Activated T-cell treated with anti-CD3 and anti-CD28 coated beads, Interleukin-2, amount 50 U/mL, for 48 hours (primary cell): ENCODE measurements around the gene PTPRM.

Experiments
- DNase-seq, 2 experiments: peaks; one replicate each; pipeline ENCODE4 v3.0.0-alpha.2; 2020

The PTPRM gene

DNA sequence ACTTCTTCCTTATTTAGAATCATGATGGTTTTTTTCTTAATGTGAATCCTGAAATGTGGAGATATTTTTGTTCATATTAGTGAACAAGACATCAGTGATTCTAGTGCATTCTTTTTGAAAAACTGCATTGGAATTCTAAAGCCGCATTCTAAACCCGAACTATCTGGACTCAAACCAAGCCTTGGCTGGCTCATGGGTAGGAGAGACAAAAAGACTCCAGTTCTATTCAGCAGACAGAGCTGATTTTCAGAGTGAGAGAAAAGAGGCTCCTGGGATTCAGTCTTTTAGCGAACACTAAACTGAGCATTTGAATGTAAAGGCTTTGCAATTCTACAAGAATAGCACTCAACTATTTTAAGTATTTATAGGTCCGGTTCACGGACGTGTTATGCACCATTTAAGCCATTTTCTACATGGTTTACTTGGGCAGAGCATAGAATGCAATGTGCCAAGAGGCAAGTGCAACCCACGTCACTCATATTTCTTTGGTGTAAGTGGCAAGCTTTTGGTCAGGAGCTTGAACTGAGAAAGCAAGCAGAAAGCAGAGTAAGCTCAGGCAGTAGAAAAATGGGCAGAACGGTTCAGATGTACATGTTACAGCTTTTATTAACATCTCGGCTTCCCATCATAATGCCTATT is 814.8 kb downstream of the PTPRM start:
- DNase-seq, result no peak

DNA sequence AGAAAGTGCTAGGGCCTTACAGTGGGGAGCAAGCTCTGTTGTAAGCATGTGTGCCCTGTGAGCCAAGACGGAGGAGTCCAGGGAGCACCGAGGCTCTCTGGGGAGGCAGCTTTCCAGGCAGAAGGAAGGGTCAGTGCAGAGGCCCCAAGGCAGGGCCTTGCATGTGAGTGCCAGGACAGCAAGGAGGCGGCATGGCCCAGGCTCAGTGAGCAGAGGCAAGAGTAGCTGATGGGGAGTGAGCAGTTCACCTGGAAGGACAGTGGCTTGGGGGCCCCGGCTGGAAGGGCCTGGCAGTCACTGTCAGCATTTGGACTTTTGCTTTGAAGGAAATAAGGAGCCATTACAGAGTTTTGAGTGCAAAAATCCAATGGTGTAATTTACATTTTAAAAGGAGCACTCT is 818.3 kb downstream of the PTPRM start:
- no peak for DNase-seq

DNA sequence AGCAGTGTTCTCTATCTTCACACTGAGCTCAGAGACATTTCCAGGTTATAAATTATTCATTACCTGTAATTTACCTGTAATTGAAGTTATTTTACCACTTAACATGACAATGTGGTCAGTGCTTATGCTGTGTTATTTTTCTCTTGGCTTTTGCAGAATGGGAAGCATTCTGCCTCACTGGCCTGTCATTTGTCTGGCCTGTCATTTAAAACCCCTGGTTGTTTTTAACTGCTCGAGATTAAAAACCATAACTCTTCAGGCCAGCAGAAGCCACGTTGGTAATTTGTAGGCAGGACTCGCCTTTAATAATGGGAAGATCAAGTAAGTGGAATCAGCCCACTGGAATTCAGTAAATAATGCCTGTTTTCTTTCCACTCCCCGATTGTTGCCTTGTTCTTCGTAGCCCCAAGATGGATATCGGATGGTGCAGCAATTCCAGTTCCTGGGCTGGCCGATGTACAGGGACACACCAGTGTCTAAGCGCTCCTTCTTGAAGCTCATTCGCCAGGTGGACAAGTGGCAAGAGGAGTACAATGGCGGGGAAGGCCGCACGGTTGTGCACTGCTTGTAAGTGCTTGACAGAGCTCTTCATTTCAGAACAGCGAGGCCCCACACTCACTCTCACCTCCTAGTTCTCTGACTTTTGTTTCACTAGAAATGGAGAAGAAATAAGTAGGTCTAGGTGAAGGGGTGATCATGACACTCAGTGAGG is 819.7 kb downstream of the PTPRM start:
- no peak for DNase-seq

DNA sequence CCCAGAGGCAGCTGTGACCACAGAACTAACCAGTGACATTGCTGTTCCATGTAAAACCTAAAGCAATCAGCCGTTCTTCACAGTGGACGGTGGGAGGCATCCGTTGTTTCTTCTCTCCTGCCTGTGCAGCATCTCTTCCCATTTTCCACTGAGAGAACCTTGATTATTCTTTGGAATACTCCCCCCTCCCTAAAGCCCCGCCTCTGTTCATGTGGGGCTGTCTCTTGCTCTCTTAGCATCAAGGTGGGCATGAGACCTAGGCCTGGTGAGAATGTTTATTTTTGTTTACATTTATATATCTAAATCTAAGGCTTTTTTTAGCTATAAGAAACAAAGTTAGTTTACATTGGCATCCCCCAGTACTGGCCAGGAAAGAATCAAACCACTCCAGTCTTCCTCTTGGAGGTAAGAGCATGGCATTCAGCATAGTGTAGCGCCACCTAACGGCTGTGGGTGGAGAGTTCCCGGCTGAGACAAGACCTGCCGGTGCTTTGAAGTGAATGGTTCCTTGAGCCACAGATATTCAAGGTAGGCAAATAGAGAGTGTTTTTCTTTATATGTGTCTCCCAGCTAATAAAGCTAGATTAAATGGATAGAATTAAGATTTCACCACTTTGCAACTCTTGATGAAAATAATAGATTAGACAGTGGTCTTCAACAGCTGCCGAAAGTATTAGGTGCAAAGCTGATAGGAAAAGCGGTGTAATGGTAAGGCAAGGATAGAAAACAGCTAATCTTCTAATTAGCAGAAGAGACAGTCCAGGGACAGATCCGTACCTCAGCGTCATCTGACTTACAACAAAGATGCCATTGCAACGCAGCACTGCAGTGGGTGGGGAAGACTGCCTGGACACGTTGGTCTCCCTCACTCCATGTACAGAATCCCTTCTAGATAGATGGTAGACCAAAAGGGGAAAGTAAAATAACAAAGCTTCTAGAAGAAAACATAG is 822.5 kb downstream of the PTPRM start:
- DNase-seq, result peak; percentile 35 to 52

DNA sequence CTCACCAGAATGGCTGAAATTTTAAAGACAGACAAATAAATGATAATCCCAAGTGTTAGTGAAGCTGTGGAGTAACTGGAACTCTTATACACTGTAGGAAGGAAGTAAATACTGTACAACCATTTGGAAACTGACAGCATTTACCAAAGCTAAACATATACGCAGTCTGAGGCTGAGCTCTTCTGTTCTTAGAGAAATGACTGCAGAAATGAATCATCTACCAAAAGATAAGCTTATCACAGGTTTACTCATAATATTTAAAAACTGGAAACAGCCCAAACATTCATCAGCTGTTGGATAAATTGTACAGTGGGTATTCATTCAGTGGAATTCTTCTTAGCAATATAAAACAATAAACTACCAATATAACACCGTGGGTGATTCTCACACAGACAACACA is 824.0 kb downstream of the PTPRM start:
- no peak for DNase-seq

DNA sequence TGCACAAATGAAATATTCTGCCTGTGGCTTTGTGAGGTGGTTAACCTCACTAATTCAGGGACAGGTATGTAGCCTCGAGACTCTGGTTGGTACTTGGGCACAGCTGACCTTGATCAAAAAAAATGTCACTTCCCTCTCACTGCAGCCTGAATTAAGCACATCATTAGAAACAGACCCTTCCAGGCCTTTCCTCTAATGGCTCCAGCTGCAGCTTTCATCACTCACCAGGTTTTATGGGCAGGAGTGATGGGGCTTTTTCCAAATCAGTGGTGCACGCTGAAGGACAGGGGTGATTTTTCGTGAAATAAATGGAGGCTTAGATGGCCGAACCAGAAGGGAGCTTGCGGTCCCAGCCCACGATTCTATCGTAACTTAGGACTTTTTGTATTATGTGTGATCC is 829.1 kb downstream of the PTPRM start:
- no peak for DNase-seq

DNA sequence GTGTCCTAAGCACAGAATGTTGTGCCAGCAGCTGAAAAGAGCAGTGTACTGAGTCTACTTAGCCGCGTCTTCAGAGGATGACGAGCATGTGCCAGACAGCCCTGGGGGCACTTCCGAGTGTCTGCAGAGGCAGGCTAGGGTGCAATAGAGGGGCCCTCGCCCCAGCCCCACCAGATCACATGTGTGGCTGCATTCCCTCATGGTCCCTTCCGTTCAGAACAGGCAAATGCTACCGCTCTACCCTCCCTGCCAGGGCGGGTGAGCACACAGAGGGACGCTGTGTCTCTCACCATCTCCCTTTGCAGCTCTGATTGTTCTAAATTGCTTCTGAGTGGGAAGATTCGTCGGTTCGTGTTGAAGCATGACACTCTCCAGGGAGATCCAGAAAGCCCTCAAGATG is 829.9 kb downstream of the PTPRM start:
- no peak for DNase-seq

DNA sequence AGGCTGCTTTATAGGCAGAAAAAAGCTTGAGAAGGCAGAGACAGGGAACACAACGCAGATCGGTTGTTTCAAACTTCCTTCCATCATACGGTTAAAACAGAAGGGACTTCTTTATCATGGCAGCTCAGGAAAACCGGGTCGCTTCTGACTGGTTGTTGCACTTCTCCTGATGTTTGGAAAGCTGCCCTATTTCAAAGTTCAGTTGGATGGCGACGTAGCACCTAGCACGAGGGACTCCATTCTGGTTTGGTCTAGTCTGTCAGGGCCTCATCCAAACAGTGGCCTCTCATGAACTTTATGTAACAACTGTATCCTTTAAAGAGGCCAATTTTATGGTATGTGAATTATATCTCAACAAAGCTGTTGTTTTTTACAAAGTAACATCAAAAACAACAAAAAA is 832.0 kb downstream of the PTPRM start:
- no peak for DNase-seq

DNA sequence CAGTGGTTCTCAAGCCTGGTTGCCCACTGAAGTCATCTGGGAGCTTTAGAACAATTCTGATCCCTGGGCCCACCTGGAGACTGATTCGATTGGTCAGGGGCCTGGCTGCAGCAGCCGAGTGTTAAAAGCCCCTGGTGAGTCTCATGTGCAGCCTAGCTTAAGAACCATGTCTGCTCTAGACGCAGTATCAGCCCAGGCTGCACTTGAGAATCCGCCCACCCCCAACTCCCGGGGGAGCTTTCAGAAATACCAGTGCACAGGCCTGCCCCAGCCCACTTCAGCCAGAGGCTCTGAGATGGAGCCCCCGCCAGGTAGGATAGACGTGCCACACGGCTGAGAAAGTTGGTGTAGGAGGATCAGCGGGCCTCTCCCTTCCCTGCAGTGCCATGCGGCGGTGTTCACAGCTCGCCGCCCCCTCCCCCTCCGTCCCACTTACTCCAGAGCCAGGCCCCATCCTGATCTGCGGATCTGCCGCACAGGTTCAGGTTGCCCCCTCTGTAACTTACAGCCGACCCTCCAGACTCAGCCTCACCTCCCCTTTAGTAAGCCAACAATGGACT is 833.2 kb downstream of the PTPRM start:
- DNase-seq, result no peak

DNA sequence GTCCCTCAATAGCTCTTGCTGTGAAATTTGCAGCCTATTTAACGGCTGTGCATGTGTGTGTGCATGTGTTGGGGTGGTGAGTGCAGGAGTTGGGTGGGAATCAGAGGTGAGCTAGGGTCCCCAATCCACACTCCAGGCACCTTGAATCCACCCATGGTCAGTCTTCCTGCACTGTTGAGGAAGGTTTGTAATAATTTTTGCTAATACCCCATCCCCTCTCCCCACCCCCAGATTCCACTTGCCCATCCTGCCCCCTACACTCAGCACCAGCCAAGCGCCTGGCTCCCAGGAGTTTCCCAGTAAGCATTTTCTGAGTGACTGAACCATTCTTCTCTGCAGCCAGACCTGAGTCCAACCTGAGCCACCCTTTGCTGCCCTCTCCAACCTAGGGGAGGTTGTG is 833.7 kb downstream of the PTPRM start:
- DNase-seq, result no peak

DNA sequence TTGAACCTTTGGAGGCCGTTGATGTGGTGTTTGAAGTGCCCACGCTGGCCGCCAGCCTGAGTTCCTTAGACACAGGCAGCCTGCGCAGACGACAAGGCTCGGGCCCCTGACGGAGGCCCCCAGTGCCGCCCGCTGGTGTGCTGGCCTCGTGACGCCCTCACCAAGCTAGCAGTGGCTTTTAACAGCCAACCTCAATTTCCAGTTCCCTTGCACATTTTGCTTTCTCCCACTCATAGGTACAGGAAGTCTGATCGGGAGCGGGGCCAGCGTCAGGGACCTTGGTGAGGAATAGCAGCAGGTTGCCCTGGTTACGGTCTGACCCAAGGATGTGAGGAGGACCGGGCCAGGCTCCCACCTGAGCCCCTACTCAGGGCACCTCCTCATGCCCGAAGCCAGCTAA is 834.5 kb downstream of the PTPRM start:
- no peak for DNase-seq

DNA sequence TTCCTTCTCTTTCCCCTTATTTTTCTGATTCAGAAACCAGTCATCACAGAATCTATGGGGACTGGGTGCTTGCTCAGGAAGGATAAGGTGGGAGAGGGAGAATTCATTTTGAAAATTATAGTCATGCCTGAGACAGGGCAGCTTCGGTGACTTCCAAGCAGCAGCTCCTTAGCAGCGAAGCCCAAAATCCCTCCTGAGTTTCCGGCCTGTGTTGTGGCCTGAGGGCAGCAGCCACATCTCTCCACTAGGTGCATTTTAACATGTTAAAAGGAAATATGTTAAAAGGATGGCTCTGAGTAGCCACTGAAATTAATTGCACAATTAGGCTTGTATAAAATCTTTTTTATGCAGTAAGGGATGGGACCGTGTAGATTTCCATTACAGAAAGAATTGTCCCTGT is 835.1 kb downstream of the PTPRM start:
- no peak for DNase-seq

DNA sequence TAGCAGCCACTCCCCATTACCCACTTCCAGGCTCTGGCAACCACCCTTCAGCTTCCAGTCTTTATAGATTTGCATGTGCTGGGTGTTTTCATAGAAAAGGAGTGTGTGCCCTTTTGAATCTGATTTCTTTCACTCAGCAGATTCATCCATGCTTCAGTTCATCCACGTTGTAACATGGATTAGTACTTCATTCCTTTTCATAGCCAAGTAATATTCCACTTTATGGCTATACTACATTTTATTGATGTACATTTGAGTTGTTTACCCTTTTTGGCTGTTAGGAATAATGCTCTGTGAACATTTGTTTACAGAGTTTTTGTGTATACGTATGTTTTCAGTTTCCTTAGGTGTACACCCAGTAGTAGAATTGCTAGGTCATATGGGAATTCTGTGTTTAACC is 836.6 kb downstream of the PTPRM start:
- DNase-seq, result no peak

DNA sequence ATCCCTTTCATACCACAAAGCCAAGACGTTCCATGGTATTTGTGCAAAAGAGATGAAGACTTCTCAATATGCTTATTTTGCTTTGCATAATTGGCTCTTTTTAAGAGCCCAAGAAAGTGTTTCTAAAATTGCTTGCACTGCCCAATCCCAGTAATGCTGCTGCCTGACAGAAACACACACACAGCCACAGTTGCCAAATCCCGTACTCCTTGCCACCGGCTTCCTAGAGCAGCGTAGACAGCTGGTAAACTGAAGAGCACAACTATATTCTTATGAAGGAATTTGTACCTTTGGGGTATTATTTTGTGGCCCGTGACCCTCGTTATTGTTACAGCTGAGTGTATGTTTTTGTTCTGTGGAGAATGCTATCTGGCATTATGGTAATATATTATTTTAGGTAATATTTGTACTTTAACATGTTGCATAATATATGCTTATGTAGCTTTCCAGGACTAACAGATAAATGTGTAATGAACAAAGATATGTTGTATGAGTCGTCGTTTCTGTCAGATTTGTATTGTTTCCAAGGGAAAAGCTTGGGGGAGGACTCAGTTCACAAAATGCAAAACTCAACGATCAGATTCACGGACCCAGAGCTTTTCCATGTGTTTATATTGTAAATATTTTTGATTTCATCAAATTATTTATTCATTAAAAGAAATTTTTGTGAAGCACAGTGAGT is 839.2 kb downstream of the PTPRM start:
- no peak for DNase-seq

DNA sequence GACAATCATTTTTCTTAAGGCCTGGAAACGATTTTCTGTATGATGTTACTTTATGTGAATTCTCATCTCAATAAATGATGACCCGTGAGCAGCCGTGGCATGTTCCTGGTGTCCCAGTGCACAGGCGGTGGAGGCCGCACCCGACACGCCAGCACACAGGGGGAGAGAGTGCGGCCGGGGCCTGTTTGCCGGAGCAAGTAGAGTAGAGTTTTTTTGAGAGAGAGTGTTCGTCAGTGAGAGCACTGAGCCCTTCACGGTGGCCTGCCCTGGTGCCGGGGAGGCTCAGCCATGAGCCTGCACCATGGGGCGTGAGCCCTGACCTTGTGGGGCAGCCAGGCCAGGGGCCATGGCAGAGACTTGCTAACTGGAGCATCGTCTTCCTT is 839.7 kb downstream of the PTPRM start:
- no peak for DNase-seq

DNA sequence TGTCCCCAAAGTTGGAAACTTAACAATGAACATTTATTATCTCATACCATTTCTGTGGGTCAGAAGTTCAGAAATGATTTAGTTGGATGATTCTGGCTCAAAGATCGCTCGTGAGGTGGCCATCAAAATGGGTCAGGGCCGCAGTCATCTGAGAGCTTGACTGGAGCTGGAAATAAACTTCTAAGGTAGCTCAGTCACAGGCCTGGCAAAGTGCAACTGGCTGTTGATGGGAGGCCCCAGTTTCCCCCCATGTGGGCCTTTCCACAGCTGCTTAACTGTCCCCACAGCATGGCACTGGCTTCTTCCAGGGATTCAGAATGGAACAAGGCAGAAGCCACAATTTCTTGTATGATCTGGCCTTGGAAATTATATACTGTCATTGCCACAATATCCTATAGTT is 842.0 kb downstream of the PTPRM start:
- no peak for DNase-seq

DNA sequence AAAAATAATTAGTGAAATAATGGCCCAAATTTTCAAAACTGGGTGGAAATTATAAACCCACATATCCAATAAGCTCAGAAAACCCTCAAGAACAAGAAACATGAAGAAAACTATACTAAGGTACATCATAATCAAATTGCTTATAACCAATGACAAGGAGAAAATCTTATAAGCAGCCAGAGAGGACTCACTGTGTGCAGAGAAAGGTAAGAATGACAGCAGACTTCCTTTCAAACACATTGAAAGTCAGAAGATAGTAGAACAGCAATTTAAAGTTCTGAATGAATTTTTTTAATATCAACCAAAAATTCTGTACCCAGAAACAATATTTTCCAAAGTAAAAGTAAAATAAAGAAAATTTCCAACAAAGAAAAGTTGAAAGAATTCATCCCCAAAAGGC is 844.4 kb downstream of the PTPRM start:
- DNase-seq, result no peak

DNA sequence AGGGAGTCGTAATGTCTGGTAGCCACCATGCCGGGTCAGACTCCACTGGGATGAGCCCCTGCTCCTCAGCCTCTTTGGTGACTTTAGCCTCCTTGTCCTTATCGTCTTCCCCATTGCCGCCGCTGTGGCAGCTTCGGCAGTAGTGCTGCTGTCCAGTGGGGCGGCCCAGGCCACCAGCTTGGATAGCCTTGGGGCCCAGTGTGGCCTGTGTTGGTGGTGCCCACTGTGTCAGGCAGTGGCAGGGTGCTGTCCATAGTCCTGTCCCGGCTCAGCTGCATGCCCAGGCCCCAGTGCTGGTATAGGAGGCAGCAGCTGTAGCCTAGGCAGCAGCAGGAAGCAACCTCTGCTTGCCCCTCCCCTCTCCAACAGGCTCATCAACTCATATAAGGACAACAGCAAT is 845.0 kb downstream of the PTPRM start:
- DNase-seq, result no peak

DNA sequence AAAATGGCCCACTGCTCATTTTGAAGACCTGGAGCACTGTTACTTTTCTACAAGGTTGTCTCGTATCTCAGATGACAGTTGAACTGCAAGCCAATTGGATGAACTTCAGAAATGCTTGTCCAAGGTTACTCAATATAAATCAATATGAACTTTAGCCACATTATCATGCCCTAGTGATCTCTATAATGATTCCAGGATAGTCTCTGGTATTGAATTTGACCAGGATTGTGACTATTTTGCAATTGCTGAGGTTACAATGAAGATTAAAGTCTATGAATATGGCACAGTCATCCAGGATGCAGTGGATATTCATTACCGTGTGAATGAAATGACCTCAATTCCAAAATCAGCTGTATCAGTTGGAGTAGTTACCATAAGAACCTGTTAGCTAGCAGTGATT is 846.1 kb downstream of the PTPRM start:
- no peak for DNase-seq

DNA sequence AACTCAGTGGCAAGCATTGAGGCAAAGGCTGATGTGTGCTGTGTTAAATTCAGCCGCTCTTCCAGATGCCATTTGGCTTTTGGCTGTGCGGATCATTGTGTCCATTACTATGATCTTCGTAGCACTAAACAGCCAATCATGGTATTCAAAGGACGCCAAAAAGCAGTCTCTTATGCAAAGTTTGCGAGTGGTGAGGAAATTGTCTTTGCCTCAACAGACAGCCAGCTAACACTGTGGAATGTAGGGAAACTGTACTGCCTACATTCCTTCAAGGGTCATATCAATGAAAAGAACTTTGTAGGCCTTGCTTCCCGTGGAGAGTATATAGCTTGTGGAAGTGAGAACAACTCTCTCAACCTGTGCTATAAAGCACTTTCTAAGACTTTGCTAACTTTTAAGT is 846.6 kb downstream of the PTPRM start:
- DNase-seq, result no peak

DNA sequence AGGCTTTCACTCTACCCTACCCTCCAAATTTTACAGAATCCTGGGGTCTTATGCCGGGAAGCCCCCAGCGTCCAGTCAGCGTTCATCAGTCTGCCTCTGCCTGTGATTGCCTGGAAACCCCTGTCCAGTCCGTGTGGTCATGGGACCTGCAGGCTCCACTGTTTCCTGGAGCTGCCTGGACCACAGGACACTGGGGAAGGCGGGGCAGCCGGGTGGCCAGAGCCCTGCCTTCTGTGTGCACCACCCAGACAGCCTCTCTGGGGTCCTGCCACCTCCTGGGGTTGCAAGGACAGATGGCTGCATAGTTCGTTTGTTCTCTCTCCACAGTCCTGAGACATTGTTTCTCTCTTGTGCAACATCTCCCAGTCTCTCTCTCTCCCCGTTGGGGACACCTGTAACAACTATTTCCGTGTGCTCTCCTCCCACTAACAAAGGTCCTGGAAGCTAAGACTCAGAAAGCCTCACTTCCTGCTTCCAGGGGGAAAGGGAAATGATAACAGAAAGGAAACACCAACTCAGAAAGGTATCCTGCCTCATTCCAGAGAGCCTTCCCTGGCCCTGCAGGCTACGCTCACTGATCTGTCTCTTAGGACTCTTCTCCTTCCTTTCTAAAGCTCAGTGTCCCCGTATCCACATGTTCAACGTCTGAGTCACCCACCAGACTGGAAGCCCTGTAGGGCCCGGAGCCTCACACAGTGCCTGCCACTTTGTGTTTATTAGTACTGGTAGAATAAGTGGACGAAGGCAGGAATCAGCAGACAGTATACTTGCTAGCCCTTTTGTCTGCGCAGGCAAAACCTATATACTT is 849.3 kb downstream of the PTPRM start:
- DNase-seq, result no peak

DNA sequence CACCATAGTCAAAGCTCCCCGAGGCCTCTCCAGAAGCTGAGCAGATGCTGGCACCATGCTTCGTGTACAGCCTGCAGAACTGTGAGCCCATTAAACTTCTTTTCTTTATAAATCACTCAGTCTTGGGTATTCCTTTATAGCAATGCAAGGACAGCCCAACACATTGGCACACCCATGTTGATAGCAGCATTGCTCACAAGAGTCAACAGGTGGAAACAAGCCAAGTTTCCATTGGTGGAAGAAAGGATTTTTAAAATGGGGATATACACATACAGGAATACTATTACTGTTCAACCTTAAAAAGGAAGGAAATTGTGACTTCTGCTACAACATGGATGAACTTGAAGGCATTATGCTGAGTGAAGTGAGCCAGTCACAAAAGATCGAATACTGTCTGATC is 855.3 kb downstream of the PTPRM start:
- DNase-seq, result no peak
